IPS-11a (cell line): ENCODE data around the gene SCT.

ENCODE experiments used
- H3K4me3 ChIP-seq: one replicate; pipeline ENCODE4 v1.5.1; 2013; ENCODE audit warnings: low read depth, low read length, control low read depth

Gene SCT

DNA sequence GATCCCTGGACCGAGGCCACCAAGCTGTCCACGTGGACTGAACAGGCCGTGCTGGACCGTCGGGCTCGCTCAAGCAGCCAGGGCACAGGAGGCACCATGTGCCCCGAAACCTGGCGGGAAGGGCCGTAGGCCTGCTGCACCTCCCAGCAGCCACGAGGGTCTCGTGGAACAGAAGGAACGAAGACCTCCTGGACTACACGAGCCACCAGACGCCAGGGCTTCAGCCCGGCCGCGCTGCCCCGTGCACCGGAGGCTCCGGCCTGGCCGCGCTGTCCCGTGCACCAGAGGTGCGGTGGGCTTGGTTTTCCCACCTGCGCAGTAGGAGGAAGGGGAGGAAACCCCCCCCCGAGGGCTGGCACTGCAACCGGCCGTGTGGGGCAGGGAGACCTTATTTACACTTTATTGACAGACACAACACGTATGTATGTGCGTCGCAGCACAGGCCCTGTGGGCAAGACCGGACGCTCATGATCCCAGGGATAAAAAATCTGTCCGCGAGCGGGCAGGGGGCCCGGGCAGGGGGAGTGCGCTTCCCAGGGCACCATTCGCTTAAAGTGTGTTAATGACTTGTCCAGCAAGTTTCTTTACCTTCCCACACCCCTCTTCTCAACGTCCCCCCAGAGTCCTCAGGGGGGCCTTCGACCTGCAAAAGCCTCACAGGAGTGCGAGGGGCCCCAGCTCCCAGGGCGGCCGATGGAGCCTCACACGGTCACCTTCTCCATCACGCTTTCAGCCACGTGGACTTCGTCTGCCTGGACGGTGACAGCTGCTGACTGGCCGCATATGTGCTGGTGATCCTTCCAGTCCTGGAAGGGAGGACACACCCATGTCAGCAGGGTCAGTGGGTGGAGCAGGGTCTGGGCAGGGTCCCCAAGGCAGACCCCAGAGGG lies 17.1 kb upstream of the SCT start:
- no peak overlapping the region for H3K4me3 ChIP-seq

DNA sequence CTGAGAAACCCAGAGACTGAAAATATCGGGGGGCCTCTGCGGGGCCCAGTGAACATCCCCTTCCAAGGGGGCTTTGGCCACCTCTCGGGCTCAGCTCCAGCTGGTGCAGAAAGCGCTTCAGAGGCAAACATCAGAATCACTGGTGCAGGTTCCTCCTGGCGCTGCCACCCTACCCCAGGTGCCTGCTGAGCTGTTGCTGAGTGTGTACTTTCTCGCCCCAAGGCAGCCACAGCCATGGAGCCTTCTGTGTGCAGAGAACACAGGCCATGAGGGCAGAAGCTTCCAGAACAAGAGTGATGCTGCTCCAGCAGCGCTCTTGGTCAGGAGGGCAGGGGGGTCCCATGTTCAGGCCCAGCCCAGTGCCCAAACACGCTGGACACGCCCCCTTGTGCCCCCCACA lies 16.4 kb upstream of the SCT start:
- H3K4me3 ChIP-seq: no peak overlapping the region

DNA sequence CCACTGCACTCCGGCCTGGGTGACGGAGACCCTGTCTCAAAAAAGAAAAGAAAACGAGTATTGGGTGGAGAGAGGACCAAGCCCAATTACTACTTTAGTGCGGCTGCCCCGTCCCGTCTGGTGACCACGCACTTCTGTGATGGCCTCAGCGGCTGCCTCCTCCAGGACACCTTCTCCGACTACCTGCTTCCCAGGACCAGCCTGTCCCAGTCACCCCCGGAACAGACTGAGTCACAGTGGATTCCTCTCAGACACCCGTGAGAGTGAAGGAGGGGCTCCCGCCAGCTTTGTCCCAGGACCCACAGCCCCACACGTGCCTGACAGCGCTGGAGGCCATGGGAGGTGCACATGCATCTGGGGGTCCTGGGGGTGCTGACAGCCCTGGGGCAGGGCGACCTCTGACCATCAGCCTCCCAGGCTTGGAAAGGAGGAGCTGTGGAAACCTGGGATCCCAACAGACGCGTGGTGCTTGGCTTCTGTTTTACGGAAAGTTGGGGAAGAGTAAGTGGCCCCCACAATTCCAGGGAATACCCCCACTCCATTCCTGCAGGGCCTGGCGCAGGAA lies 14.9 kb upstream of the SCT start:
- H3K4me3 ChIP-seq: no peak overlapping the region

DNA sequence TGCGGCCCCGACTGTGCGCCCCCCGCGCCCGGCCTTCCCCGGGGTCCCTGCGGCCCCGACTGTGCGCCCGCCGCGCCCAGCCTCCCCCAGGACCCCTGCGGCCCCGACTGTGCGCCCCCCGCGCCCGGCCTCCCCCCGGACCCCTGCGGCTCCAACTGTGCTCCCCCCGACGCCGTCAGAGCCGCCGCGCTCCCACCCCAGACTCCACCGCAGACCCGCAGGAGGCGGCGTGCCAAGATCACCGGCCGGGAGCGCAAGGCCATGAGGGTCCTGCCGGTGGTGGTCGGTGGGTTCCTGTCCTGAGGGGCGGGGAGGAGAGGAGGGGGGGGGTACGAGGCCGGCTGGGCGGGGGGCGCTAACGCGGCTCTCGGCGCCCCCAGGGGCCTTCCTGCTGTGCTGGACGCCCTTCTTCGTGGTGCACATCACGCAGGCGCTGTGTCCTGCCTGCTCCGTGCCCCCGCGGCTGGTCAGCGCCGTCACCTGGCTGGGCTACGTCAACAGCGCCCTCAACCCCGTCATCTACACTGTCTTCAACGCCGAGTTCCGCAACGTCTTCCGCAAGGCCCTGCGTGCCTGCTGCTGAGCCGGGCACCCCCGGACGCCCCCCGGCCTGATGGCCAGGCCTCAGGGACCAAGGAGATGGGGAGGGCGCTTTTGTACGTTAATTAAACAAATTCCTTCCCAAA lies 13.2 kb upstream of the SCT start:
- H3K4me3 ChIP-seq: peak overlapping the region; percentile 4

DNA sequence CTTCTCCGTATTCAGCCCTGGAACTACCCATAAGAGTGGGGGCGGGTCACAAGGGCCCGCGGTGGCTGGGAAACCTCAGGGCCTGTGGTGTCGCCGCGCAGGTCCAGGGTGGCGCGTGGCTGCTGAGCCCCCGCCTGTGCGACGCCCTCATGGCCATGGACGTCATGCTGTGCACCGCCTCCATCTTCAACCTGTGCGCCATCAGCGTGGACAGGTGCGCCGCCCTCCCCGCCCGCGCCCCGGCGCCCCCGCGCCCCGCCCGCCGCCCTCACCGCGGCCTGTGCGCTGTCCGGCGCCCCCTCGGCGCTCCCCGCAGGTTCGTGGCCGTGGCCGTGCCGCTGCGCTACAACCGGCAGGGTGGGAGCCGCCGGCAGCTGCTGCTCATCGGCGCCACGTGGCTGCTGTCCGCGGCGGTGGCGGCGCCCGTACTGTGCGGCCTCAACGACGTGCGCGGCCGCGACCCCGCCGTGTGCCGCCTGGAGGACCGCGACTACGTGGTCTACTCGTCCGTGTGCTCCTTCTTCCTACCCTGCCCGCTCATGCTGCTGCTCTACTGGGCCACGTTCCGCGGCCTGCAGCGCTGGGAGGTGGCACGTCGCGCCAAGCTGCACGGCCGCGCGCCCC lies 12.5 kb upstream of the SCT start:
- peak overlapping the region; percentile 27 for H3K4me3 ChIP-seq

DNA sequence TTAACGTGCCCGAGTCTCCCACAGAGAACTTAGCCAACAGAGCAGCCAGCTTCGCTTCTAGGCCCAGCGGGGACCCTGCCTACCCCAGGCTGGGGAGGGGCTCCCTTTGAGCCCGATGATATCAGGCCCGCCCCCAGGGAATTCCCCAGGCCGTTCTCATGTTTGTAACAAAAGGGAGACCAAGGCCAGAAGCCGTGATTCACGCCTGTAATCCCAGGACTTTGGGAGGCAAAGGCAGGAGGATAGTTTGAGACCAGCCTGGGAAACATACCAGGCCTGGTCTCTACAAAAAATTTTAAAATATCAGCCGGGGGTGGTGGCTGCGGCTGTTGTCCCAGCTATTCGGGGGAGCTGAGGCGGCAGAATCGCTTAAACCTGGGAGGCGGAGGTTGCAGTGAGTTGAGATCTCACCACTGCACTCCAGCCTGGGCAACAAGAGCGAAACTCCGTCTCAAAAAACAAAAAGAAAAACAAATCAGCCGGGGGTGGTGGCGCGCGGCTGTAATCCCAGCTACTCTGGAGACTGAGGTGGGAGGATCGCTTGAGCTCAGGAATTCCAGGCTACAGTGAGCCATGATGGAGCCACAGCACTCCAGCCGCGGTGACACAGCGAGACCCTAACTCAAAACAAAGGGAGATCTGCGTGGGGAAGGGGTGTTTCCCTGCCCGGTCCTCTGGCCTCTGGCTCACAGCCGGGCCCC lies 11.8 kb upstream of the SCT start:
- H3K4me3 ChIP-seq: peak overlapping the region; percentile 13

DNA sequence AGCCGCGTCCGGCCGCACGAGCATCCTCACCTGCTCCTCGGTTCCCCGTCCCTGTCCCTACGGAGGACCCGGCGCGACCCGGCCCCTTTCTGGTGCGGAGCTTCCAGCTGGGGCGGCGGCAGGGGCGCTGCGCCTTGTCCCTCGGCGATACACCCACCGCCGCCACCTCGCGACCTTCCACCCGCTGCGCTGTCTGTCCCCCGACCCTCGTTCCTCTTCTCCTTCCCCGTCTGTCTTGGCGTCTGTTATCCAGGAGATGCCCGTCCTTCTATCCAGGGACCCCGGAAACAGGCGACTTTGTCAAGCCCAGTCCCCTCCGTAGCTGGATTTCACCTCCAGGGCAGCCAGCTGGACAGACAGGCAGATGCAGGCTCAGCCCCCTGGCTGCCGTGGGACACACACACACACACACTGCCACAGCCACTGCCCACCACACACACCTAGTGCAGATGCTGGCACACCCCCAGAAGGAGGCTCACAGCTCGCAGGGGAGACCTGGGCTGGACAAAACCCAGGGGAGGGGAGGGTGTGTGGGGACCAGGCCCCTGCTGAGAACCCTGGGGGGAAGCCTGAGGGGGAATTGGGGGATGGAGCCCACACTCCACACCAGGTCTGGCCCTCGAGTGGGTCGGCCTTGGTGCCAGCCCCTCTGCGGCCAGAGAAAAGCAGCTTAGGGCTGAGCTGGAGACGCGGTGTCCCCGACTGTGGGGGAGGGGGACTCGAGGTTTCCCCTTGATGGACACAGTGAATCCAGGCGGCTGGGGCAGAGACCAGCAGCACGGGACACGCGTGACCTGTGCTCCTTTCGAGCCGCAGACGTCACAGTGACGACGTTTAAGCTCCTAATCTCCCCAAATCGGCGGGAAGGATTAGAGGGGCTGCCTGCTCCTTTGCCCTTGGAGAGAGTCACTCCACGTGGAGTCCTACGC lies 10.9 kb upstream of the SCT start:
- H3K4me3 ChIP-seq: peak overlapping the region; percentile 63

DNA sequence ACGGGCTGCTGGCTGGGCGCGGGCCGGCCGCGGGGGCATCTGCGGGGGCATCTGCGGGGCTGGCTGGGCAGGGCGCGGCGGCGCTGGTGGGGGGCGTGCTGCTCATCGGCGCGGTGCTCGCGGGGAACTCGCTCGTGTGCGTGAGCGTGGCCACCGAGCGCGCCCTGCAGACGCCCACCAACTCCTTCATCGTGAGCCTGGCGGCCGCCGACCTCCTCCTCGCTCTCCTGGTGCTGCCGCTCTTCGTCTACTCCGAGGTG lies 10.3 kb upstream of the SCT start:
- peak overlapping the region; percentile 63 for H3K4me3 ChIP-seq

DNA sequence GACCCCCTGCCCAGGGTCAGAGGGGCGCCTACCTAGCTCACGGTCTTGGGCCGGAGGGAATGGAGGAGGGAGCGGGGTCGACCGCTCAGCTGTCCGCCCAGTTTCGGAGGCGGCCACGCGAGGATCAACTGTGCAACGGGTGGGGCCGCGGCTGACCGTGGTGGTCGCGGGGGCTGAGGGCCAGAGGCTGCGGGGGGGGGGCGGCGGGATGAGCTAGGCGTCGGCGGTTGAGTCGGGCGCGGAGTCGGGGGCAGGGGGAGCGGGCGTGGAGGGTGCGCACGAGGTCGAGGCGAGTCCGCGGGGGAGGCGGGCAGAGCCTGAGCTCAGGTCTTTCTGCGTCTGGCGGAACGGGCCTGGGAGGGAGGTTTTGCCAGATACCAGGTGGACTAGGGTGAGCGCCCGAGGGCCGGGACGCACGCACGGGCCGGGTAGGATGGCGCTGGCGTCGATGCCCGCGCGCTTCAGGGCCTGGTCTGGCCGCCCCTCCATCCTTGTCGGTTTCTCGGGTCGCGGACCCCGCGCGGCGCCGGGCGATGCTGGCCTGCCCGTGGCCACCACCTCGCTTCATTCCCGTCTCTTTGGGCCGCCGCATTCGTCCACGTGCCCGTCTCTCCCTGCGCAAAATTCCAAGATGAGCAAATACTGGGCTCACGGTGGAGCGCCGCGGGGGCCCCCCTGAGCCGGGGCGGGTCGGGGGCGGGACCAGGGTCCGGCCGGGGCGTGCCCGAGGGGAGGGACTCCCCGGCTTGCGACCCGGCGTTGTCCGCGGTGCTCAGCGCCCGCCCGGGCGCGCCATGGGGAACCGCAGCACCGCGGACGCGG lies 9.7 kb upstream of the SCT start, which contains the start of gene DRD4:
TSS of gene DRD4 (plus strand) at position 759 of the 822 bp plus-strand sequence. CDS start at position 795, 36 bp downstream.
- H3K4me3 ChIP-seq: peak within 1 kb of the TSS; percentile 63

DNA sequence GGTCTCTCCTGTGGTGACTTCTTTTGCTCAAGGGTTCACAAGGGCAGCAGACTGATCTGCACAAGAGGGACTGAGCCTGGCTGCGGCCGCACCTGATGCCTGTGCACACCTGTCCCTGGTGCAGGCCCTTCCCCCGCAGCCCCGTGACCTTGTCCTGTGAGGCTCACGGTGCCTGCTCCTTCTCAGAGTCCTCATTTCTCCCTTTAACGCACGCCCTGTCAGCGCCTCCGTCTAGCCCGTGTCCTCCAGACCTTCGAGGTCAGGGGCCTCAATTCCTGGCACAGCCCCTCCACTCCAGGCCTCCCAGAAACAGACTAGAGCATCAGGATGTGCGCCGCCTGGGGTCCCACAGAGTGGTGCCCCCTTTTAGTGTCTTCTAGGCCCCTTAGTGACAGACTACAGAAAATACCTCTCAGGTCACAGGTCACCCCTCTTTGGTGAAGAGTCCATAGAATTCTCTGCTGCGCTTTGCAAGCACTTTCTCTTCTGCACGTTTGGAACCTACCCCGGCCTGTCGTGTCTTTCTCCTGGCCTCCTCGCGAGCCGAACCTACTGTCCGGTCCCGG lies 9.0 kb upstream of the SCT start:
- no peak overlapping the region for H3K4me3 ChIP-seq

DNA sequence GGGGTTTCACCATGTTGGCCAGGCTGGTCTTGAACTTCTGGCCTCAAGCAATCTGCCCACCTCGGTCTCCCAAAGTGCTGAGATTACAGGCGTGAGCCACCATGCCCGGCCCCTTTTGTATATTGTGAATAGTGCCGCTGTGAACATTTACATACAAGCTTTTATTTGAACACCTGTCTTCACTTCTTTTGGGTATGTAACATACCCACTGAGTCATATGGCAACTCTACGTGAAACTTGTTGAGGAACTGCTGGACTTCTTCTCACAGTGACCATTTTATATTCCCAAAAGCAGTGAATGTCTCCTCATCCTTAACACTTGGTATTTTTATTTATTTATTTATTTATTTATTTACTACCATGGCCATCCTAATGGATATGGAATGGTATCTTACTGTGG lies 3.9 kb upstream of the SCT start:
- H3K4me3 ChIP-seq: no peak overlapping the region

DNA sequence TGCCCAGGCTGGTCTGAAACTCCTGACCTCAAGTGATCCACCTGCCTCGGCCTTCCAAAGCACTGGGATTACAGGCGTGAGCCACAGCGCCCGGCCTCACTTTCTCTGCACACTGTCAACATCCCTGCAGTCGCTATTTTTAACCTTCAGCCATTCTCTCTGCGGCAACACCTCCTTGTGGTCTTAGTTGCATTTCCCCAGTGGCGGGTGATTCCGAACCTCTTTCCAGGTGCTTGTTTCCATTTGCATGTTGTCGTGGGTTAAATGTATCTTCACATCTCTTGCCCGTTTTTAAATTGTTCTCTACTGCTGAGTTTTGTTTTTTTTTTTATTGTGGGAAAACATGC lies 2.2 kb upstream of the SCT start:
- no peak overlapping the region for H3K4me3 ChIP-seq

DNA sequence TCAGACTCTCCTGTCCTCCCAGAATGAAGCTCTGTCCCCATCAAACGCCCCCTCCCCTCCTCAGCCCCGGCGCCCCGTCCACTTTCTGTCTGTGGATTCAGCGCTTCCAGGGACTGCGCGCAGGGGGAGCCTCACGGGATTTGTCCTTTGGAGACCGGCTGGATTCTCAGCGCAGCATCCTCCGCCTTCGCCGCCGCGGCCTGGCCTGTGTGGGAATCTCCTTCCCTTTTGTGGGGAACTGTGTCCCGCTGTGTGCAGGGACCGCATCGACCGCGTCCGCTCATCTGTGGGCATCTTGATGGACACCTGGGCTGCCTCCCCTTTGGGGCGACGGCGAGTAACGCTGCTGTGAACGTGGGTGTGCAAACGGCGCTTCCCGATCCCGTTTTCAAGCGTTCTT lies 1.1 kb upstream of the SCT start:
- no peak overlapping the region for H3K4me3 ChIP-seq

DNA sequence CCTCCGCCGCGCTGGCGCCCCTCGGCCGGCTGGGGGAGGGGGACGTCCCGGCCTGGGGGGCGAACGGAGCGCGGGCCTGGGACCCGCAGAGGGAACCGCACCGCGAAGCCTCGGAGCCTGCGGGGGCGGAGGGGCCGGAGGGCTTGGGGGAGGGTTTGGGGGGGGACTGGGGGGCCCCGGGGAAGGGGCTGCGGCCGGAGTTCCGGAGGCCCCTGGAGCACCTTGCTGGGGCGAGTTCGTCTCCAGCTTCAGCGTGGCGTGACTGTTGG lies 261 bp upstream of the SCT start:
- H3K4me3 ChIP-seq: no peak overlapping the region

DNA sequence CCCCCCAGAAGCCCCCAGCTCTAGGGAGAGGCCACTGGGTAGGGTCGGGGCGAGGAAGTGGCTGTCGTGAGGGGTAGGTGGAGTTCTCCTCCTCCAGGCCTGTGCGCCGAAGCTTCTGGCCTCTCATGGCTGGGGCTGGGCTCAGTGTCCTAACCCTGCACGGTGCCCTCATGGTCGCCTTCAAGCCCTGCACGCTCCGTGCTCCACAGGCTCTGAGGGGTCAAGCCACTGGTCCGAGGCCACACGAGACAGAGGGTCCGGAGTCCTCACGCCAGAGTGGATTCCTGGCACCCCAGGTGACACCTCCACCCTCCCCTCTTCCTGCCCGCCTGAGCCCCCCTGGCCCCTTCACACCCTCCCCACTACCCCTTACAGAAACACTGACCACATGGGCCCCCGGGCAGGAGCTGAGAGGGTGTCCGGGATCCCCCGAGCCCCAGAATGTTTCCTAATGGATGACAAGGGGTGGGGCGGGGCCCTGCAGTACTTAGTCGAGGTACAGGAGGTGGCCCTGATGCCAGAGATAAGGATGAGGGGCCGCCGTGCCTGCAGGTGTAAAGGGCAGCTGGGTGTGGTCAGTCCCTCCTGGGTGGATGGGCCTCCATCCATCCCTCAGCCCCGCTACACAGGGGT lies 1.2 kb downstream of the SCT start:
- H3K4me3 ChIP-seq: no peak overlapping the region

DNA sequence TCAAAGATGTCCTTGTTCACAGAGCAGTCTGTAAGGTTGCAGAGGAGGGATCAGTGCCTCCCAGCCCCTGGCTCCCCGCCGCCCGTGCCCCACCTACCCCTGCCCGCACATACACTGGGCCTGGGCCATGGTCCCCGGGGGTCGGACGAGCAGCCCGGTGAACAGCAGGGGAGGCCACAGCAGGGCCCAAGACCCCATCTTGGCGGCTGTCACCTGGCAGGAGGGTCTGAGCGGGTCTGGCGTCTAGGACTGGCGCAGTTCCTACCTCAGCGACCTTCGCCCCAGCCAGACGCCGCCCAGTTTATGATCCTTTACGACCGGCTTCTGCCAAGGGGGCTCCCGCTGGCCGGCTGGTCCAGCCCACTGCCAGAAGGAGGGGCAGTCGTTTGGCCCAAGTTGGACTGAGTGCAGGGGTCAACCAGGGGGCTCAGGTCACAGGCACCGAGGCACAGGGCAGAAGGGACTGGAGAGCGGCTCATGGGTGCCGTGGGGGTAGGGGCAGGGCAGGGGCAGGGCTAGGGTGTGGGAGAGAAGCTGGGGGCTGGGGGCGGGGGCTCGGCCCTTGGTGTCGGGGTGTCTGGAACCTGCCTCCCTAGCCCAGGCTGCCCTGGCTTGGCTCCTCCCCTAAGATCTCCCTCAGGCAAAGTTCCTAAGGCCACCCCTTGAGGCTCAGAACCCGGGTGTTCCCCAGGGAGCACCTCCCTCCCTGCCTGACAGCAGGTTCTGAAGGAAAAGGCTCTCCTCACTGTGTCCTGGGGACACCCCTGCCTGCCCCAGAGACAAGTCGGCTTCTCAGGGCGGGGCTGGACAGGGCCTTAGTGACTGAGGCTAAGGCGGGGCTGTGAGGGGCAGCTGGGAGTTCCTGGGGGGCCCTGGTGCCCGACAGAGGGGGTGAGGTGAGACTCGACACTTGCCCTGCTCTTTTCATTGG lies 2.0 kb downstream of the SCT start, which contains the start of gene CDHR5:
TSS of gene CDHR5 (minus strand) at position 251 of the 931 bp plus-strand sequence. CDS start at position 198, 53 bp downstream.
- H3K4me3 ChIP-seq: no peak within 1 kb of the TSS

DNA sequence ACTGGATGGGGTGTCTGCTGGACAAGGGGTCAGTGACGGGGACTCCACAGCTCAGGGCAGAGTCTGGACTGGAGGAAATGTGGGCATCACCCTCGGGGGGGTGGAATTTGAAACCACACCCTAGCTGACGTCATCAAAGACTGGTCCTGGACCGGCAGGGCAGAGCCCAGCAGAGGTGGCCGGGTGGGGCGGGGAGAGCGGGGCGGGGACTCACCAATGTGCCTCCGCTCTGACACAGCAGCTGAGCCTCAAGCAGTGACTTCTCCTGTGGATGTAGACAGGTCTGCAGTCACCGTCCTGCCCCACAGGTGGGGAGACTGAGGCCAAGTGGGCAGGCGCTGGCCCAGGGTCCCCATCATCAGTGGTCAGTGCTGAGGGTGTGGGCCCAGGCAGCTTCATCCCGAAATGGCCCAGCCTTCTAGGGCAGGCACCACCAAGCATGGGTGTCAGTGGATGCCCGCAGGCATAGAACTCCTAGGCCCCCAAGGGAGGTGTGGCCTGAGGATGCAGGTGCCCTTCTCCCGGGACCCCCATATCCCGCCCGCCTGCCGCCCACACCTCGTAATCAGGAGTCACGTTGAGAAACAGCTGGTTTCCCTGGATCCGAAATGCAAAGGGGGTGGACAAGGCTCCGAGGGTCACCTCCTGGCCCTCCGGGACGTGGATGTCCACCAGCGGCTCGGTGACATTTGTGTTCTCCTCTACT lies 2.8 kb downstream of the SCT start:
- H3K4me3 ChIP-seq: no peak overlapping the region
